HUDEP-2 (cell line): ENCODE results near the gene MC4R.

Experiments
- DNase-seq, 76 experiments: peaks; one replicate each; lab custom pipeline; 2025; ENCODE audit not compliant: unreplicated experiment in 76 of 76; lab: John Stamatoyannopoulos, UW

The MC4R gene

DNA sequence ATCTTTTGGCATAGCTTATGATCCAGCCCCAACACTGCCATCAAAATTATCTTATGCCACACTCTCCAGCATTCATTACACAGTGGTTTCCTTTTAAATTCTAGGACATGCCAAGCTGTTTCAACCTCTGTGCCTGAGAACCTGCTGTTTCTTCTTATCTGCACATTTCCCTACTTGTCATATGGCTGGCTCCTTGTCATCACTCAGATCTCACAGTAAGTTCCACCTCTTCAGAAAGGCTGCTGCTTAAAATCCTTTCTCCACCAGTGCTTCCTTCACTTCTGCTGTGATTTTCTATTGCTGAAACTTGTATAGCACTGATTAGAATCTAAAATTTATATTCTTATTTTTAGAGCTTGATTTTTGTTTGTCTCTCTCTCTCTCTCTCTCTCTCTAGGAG is 43.4 kb downstream of the MC4R start:
- no peak for DNase-seq

DNA sequence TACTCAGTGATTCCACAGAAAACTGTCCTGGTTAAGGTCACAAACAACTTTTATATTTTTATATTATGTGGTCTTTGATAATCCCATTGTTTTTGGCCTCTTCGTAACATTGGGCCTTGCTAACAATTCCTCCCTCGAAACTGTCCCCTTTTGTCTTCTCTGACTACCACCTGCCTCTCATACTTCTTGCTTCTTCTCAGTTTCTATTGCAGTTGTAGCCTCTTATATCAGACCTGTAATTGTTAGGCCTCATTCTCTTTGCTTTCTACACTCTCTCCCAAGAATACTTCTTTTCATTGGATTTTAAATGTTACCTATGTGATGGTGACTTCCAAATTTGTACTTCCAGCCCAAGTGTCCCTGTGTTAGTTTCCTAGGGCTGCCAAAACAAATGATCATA is 44.7 kb downstream of the MC4R start:
- no peak for DNase-seq

DNA sequence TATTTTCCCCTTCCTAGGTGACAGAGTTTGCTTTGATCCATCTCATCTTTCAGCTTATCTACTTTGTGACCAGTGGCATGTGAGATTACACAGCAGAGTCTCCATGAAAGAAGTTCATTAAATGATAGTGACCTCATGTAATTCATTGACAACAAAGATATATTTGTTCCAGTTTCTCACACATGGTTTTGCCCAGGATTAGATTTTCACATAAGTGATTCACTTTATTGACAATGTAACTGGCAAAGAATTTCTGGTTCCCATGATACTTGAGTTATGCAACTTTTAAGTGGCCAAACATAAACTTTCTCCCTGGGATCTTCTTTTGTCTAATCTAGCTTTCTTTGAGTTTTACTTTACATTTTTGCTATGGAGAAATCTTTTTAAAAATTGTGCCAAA is 50.0 kb downstream of the MC4R start:
- DNase-seq = no peak
